Body of pancreas (tissue), 4 donors: ENCODE measurements around the gene OCRL. TPM values are rescaled to one million over a fixed set of nuclear protein-coding genes. Genes with fewer than 3 reads are reported as not detected.
A peak's percentile ranks its signal among the peaks of the same experiment; 100 is the strongest.

Source experiments
- ATAC-seq: fragments of 150-250 bp; one replicate; pipeline ENCODE4 v1.9.1; 2016
- DNase-seq, 4 donors: peaks; one replicate each; pipeline ENCODE4 v3.0.0-alpha.2; 2019
- H3K27ac ChIP-seq, 4 donors: fragments of 200-600 bp; sonication (generic); 1 replicate in 3 of 4; 2 replicates in 1 of 4; pipeline versions ENCODE4 v1.5.1 to v1.6.1; 2016 to 2019; ENCODE audit warnings: mild to moderate bottlenecking in 1 of 4, mixed read lengths in 1 of 4, moderate library complexity in 1 of 4
- H3K27me3 ChIP-seq, 2 donors: fragments of 200-600 bp; sonication (generic); one replicate each; pipeline ENCODE4 v1.6.0; 2016; ENCODE audit warnings: mild to moderate bottlenecking in 1 of 2
- H3K36me3 ChIP-seq, 2 donors: fragments of 200-600 bp; sonication (generic); replicated peaks in 1 of 2; 2 replicates each; pipeline ENCODE4 v1.5.1; 2016; ENCODE audit warnings: low read depth in 2 of 2; ENCODE audit not compliant: insufficient read depth in 1 of 2
- H3K4me1 ChIP-seq: fragments of 200-600 bp; sonication (generic); one replicate; pipeline ENCODE4 v1.6.0; 2016
- H3K4me3 ChIP-seq, 2 donors: fragments of 200-600 bp; sonication (generic); 1 replicate in 1 of 2; 2 replicates in 1 of 2; pipeline ENCODE4 v1.5.1; 2016 to 2019
- H3K9me3 ChIP-seq, 3 donors: fragments of 200-600 bp; sonication (generic); 1 replicate in 2 of 3; 2 replicates in 1 of 3; pipeline ENCODE4 v1.5.1; 2016
- CTCF ChIP-seq, 7 experiments: fragments of 450-650 bp in 4 of 7; fragments of 200-600 bp in 3 of 7; sonication (generic) in 3 of 7; IDR thresholded peaks; one replicate each; pipeline ENCODE4 v1.5.1; 2016 to 2019; ENCODE audit warnings: antibody characterized with exemption in 7 of 7
- POLR2A ChIP-seq, 3 donors: fragments of 450-650 bp; IDR thresholded peaks; one replicate each; pipeline ENCODE4 v1.6.1; 2016; ENCODE audit warnings: antibody characterized with exemption in 3 of 3, mild to moderate bottlenecking in 2 of 3
- WGBS, 2 donors: methylation state at CpG; one replicate each; pipeline ENCODE4 v1.1.5; 2017; 5-methylcytosine and 5-hydroxymethylcytosine counted together
- intact Hi-C: fragments of 100-400 bp; cut with DNase I; formaldehyde crosslinking; loops from one replicate; pipeline ENCODE4 v1.15.1; 2023
- total RNA-seq, 2 donors: library from RNA; depleted of rRNA; stranded (reverse); fragments of >200 nt; gene quantifications; one replicate each; pipeline ENCODE4 v1.1.0, GENCODE V29; 2016

Gene OCRL
- total RNA-seq, 2 donors from 2014 or later: 7.3 to 9.1 TPM

GRCh38 chrX:129599499-129599898 is 59.4 kb downstream of the OCRL start:
- Histone ChIP-seq H3K4me1 (peaks cover 5% of the 10 kb centered on the region), H3K9me3 (no peaks in the 10 kb centered on the region), H3K36me3 (no peaks in the 10 kb centered on the region), H3K4me3 (no peak overlapping the region), H3K27me3 (no peaks in the 10 kb centered on the region), H3K27ac (no peak overlapping the region)
- TF ChIP-seq POLR2A (IDR thresholded peaks at IDR 0.05): no peak
- no peak for TF ChIP-seq CTCF (IDR thresholded peaks at IDR 0.05)
- intact Hi-C loops: no loop called here
- ATAC-seq (no peak), DNase-seq (no peak)
- 80 to 81% methylated on average over 5 of the region's 5 CpGs for WGBS, 2 donors

GRCh38 chrX:129599996-129600395 is 59.9 kb downstream of the OCRL start:
- no peaks in the 10 kb centered on the region for H3K36me3 ChIP-seq
- H3K27me3 ChIP-seq: no peaks in the 10 kb centered on the region
- ATAC-seq (no peak), DNase-seq (no peak)
- no peaks in the 10 kb centered on the region for H3K9me3 ChIP-seq
- 73 to 75% methylated on average over 5 of the region's 5 CpGs for WGBS, 2 donors
- H3K4me3 ChIP-seq: no peak overlapping the region
- H3K4me1 ChIP-seq: peaks cover 6% of the 10 kb centered on the region
- H3K27ac ChIP-seq: no peak overlapping the region
- intact Hi-C loops: loop anchor here (10.0 kb wide), 1 partner anchor 125 kb away; no protein-coding TSS in a partner anchor
- TF ChIP-seq POLR2A (IDR thresholded peaks at IDR 0.05): no peak

- H3K27ac ChIP-seq: no peak overlapping the region
- H3K9me3 ChIP-seq: no peaks in the 10 kb centered on the region
- no peak overlapping the region for H3K4me3 ChIP-seq
- no peak for ATAC-seq
- TF ChIP-seq CTCF (IDR thresholded peaks at IDR 0.05) (peak; percentile 24 to 51 (median 38)), POLR2A (IDR thresholded peaks at IDR 0.05) (no peak)
- no peak for DNase-seq
- 36 to 57% methylated on average over 5 to 11 of the region's 11 CpGs for WGBS, 2 donors
- intact Hi-C loops: loop anchor here (10.0 kb wide), 1 partner anchor 124 kb away; no protein-coding TSS in a partner anchor
- no peaks in the 10 kb centered on the region for H3K27me3 ChIP-seq
- peaks cover 6% of the 10 kb centered on the region for H3K4me1 ChIP-seq
- no peaks in the 10 kb centered on the region for H3K36me3 ChIP-seq
These were observed 60.9 kb downstream of the OCRL start for GRCh38 chrX:129600981-129601424.

GRCh38 chrX:129606918-129607317 is 66.9 kb downstream of the OCRL start:
- WGBS, 2 donors: 3 to 12% methylated on average over 5 of the region's 5 CpGs
- Histone ChIP-seq H3K27me3 (no peaks in the 10 kb centered on the region), H3K9me3 (no peaks in the 10 kb centered on the region), H3K27ac (no peak overlapping the region), H3K36me3 (no peaks in the 10 kb centered on the region), H3K4me3 (no peak overlapping the region), H3K4me1 (peaks cover 6% of the 10 kb centered on the region)
- intact Hi-C loops: loop anchor here (10.0 kb wide), 1 partner anchor 118 kb away; no protein-coding TSS in a partner anchor
- ATAC-seq: peak; percentile 61
- TF ChIP-seq POLR2A (IDR thresholded peaks at IDR 0.05) (no peak), CTCF (IDR thresholded peaks at IDR 0.05) (peak; percentile 34 to 86 (median 74))
- DNase-seq: peak; percentile 60 to 77 (median 66)

GRCh38 chrX:129608496-129608895 is 68.4 kb downstream of the OCRL start:
- no peak for ATAC-seq
- no peak overlapping the region for H3K27ac ChIP-seq
- H3K4me1 ChIP-seq: peaks cover 6% of the 10 kb centered on the region
- no peak overlapping the region for H3K4me3 ChIP-seq
- no peaks in the 10 kb centered on the region for H3K27me3 ChIP-seq
- no peak for DNase-seq
- H3K36me3 ChIP-seq: no peaks in the 10 kb centered on the region
- TF ChIP-seq POLR2A (IDR thresholded peaks at IDR 0.05) (no peak), CTCF (IDR thresholded peaks at IDR 0.05) (no peak)
- intact Hi-C loops: loop anchor here (10.0 kb wide), 1 partner anchor 116 kb away; no protein-coding TSS in a partner anchor
- H3K9me3 ChIP-seq: no peaks in the 10 kb centered on the region
- WGBS, 2 donors: 75% methylated on average over 2 of the region's 3 CpGs; no CpG with 5 or more reads in 1 of the 2 donors
